ENCODE measurements around the gene TADA1. TPM values are rescaled to one million over a fixed set of nuclear protein-coding genes. Genes with fewer than 3 reads are reported as not detected.

The TADA1 gene, protein sequence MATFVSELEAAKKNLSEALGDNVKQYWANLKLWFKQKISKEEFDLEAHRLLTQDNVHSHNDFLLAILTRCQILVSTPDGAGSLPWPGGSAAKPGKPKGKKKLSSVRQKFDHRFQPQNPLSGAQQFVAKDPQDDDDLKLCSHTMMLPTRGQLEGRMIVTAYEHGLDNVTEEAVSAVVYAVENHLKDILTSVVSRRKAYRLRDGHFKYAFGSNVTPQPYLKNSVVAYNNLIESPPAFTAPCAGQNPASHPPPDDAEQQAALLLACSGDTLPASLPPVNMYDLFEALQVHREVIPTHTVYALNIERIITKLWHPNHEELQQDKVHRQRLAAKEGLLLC
- total RNA-seq, result 9.7 and 10.1 TPM in 2 replicates

DNA sequence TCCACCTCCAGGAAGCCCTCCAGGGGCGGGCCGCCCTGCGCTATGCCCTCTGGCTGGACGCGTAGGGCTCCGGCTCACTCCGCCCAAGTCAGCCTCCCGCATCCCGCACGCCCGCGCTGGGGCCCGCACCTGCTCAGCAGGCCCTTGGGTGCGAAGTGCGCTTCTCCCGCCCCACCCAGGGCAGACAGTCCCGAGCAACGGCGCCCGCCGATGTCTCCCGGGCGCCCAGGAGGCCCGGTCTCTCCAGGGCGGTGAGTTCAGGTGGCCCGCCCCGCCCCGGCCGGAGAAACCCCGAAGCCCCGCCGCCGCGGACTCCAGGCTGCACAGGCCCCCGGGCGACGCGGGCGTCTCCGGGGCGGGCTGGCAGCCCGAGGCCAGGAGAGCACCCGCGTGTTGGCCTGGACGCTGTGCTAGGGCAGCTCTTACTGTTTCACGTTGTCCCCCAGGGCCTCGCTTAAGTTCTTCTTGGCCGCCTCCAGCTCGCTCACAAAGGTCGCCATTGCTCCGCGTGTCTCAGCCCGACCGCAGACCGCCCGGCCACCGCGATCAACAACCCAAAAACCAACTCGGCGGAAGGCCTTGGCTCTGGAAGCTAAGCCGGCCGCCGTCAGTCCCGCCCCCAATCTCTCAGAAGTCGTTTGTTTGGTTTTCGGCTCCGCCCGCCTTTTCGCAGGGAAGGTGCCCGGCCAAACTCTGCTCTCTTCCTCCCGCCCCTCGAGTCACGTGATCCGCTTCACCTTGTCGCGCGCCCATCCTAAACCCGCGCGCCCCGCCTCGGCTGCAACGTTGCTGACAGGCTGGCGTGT, at the start of gene TADA1:
TSS of gene TADA1 (minus strand) at position 531 of the 806 bp plus-strand sequence. CDS start at position 500, 31 bp downstream.

DNA sequence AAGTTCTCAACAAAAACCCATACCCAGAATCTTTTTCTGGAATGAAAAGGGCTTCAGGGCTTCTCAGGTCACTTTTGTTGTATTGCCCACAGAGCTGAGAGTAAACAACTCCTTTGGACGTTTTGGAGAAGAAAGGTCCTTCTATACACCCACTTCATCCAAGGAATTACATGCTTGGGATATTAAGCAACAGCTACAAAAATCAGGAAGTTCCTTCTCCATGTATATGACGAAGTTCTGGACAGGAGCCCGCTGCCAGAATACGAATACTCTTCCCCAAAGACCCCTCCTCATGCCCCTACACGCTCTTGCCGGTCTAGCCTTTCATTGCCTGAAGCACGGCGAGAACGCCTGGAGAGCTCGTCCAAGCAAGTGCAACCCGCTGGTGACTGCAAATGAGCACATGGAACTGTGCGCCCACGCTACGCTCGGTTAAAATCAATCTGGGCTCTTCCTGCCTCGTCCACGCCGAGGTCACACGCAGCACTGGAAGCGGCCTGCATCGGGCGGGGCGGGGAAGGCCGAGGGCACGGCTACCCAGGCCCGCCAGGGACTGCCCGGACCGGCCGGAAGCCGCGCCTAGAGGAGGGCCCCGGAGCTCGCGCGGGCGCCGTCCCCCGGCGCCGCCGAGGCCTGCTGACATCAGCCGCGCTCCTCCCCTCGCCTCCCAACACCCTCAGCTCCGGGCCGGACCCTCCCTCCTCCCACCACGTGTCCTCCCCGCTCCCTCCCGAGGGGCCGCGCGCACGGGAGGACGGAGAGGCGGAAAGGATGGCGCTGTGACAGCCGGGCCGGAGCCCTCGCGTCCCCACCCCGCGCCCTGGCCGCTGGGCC, 37.1 kb downstream of the TADA1 start, which contains the start of gene POGK:
TSS of gene POGK (plus strand) at position 710 of the 834 bp plus-strand sequence. CDS start 1,482 bp downstream, outside the sequence.

Other genes with a start within 250 kb of the TADA1 start
- gene POGK, start 36.8 kb downstream of the TADA1 start, total RNA-seq, result 12.1 and 13.1 TPM in 2 replicates
- gene ILDR2, start 99.3 kb upstream of the TADA1 start, total RNA-seq, result 0.29 TPM in 1 of 2 replicates, not detected in the other
- not detected in 2 replicates for gene MAEL, start 113.0 kb upstream of the TADA1 start, total RNA-seq
- not detected in 2 replicates for gene GPA33, start 214.1 kb upstream of the TADA1 start, total RNA-seq
- gene STYXL2, start 217.8 kb upstream of the TADA1 start, total RNA-seq, result not detected in 2 replicates